ENCODE data around the gene TMOD1. TPM values are rescaled to one million over a fixed set of nuclear protein-coding genes. Genes with fewer than 3 reads are reported as not detected.
"Not testable (repeated sequence)": the region's sequence is repeated elsewhere in the genome, so short reads cannot be mapped to it uniquely, and the experiment has no call there.

TMOD1 gene
- total RNA-seq, 4 donors from 2014 or later, result 82.3 to 202 (median 175) TPM

GRCh38 chr9:97491216-97491999, 10.1 kb upstream of the TMOD1 start:
- no peak overlapping the region for H3K4me3 ChIP-seq
- no peak for DNase-seq
- H3K9me3 ChIP-seq, result no peaks in the 10 kb centered on the region
- in situ Hi-C loops (cut with MboI; ENCODE audit: low sequenced_read_pairs in 4 of 4) (no loop called here), intact Hi-C loops (cut with DNase I; ENCODE audit: low total_unique reads) (no loop called here)
- no peaks in the 10 kb centered on the region for H3K4me1 ChIP-seq
- TF ChIP-seq CTCF (IDR thresholded peaks at IDR 0.05 in 4 of 5, conservative IDR thresholded peaks at IDR 0.05 in 1 of 5) (no peak), POLR2A (IDR thresholded peaks at IDR 0.05) (no peak)
- ATAC-seq, result no peak
- no peaks in the 10 kb centered on the region for H3K27me3 ChIP-seq
- no peak overlapping the region for H3K27ac ChIP-seq
- peaks cover 0 to 4% of the 10 kb centered on the region in 2 donors for H3K36me3 ChIP-seq

- H3K36me3 ChIP-seq; ATAC-seq; H3K9me3 ChIP-seq; intact Hi-C loops (cut with DNase I; ENCODE audit: low total_unique reads); H3K27me3 ChIP-seq; in situ Hi-C loops (cut with MboI; ENCODE audit: low sequenced_read_pairs in 4 of 4); DNase-seq; H3K4me1 ChIP-seq; H3K27ac ChIP-seq; H3K4me3 ChIP-seq: not testable (repeated sequence)
These were observed 3.7 kb upstream of the TMOD1 start for GRCh38 chr9:97497558-97498375.

- H3K36me3 ChIP-seq; ATAC-seq; in situ Hi-C loops (cut with MboI; ENCODE audit: low sequenced_read_pairs in 4 of 4); H3K9me3 ChIP-seq; H3K4me3 ChIP-seq; H3K27ac ChIP-seq; intact Hi-C loops (cut with DNase I; ENCODE audit: low total_unique reads); H3K27me3 ChIP-seq; DNase-seq: not testable (repeated sequence)
- peaks cover 13 to 19% of the 10 kb centered on the region in 2 donors for H3K4me1 ChIP-seq
These were observed 2.6 kb upstream of the TMOD1 start for GRCh38 chr9:97498846-97499245.

- in situ Hi-C loops (cut with MboI; ENCODE audit: low sequenced_read_pairs in 4 of 4), result loop anchor here in 1 of 4 donors (10.0 kb wide), 1 partner anchor 95 kb away; no protein-coding TSS in a partner anchor
- Histone ChIP-seq H3K36me3 (no peaks in the 10 kb centered on the region), H3K27ac (peak overlapping the region in 1 of 4 donors; percentile 31), H3K4me3 (no peak overlapping the region), H3K27me3 (no peaks in the 10 kb centered on the region), H3K9me3 (no peaks in the 10 kb centered on the region), H3K4me1 (peaks cover 25 to 33% of the 10 kb centered on the region in 2 donors)
- TF ChIP-seq CTCF (IDR thresholded peaks at IDR 0.05 in 4 of 5, conservative IDR thresholded peaks at IDR 0.05 in 1 of 5) (no peak), POLR2A (IDR thresholded peaks at IDR 0.05) (no peak)
- ATAC-seq (no peak), DNase-seq (no peak)
- intact Hi-C loops (cut with DNase I; ENCODE audit: low total_unique reads), result loop anchor here (2.0 to 5.0 kb wide), 3 partner anchors 37 to 99 kb away; no protein-coding TSS in a partner anchor
These were observed 1.2 kb upstream of the TMOD1 start for GRCh38 chr9:97500263-97500662.

- DNase-seq, result no peak
- in situ Hi-C loops (cut with MboI; ENCODE audit: low sequenced_read_pairs in 4 of 4) (loop anchor here in 1 of 4 donors (10.0 kb wide), 1 partner anchor 94 kb away; no protein-coding TSS in a partner anchor), intact Hi-C loops (cut with DNase I; ENCODE audit: low total_unique reads) (loop anchor here (1.0 to 5.0 kb wide), 5 partner anchors 32 to 115 kb away; no protein-coding TSS in a partner anchor)
- no peak for TF ChIP-seq POLR2A (IDR thresholded peaks at IDR 0.05)
- no peak for TF ChIP-seq CTCF (IDR thresholded peaks at IDR 0.05 in 4 of 5, conservative IDR thresholded peaks at IDR 0.05 in 1 of 5)
- H3K4me1 ChIP-seq, result peaks cover 29 to 37% of the 10 kb centered on the region in 2 donors
- H3K4me3 ChIP-seq, result peak overlapping the region; percentile 52 to 79 (median 58)
- ATAC-seq, result no peak
- no peaks in the 10 kb centered on the region for H3K27me3 ChIP-seq
- H3K36me3 ChIP-seq, result no peaks in the 10 kb centered on the region
- peak overlapping the region; percentile 73 to 98 (median 92) for H3K27ac ChIP-seq
- no peaks in the 10 kb centered on the region for H3K9me3 ChIP-seq
These were observed 695 bp upstream of the TMOD1 start for GRCh38 chr9:97500765-97501176.

Data from gastrocnemius medialis (tissue), 4 donors.